K562 (cell line): ENCODE measurements around the gene SSR2. TPM values are rescaled to one million over a fixed set of nuclear protein-coding genes. Genes with fewer than 3 reads are reported as not detected.

Source experiments
- AFF4 ChIP-seq: sonication (generic); formaldehyde crosslinking; IDR thresholded peaks from 2 replicates; pipeline ENCODE4 v1.8.0; 2023; ENCODE audit warnings: mild to moderate bottlenecking, missing genetic modification reagents
- CCAR2 ChIP-seq: fragments of 200-400 bp; formaldehyde crosslinking; IDR thresholded peaks from 2 replicates; pipeline ENCODE4 v1.6.1; 2017; ENCODE audit warnings: mild to moderate bottlenecking, low read depth, low read length
- CCNT2 ChIP-seq: IDR thresholded peaks from 2 replicates; pipeline ENCODE4 v1.6.1; 2011; ENCODE audit warnings: borderline replicate concordance, low read depth, mild to moderate bottlenecking, moderate library complexity, mixed read lengths, low read length; ENCODE audit not compliant: insufficient read length; ENCODE audit errors: extremely low read depth
- EP300 ChIP-seq: IDR thresholded peaks from 2 replicates; pipeline ENCODE4 v1.6.1; 2012; ENCODE audit warnings: low read length, improper control_type of control experiment
- GABPB1 ChIP-seq: sonication (generic); formaldehyde crosslinking; IDR thresholded peaks from 2 replicates; pipeline ENCODE4 v1.8.0; 2022; ENCODE audit warnings: mild to moderate bottlenecking, missing genetic modification reagents
- GABPB2 ChIP-seq: fragments of 250-450 bp; sonication (Bioruptor Pico); conservative IDR thresholded peaks from 2 replicates; pipeline ENCODE4 v1.5.1; 2021; ENCODE audit warnings: mild to moderate bottlenecking
- TAF1 ChIP-seq: IDR thresholded peaks from 2 replicates; pipeline ENCODE4 v1.6.1; 2011; ENCODE audit warnings: mild to moderate bottlenecking, low read length, moderate library complexity; ENCODE audit not compliant: insufficient read depth, control insufficient read depth, severe bottlenecking; ENCODE audit errors: extremely low read depth
- ZBTB12 ChIP-seq: fragments of 250-450 bp; sonication (Bioruptor Pico); IDR thresholded peaks from 2 replicates; pipeline ENCODE4 v1.4.0; 2020
- ZBTB43 ChIP-seq: sonication (generic); formaldehyde crosslinking; IDR thresholded peaks from 2 replicates; pipeline ENCODE4 v1.8.0; 2023; ENCODE audit warnings: mild to moderate bottlenecking, missing genetic modification reagents
- ZNF124 ChIP-seq: sonication (generic); formaldehyde crosslinking; IDR thresholded peaks from 2 replicates; pipeline ENCODE4 v1.8.1; 2022; ENCODE audit warnings: missing genetic modification reagents
- ZNF224 ChIP-seq: sonication (generic); formaldehyde crosslinking; IDR thresholded peaks from 2 replicates; pipeline ENCODE4 v1.8.0; 2022; ENCODE audit warnings: mild to moderate bottlenecking, missing genetic modification reagents
- ZNF668 ChIP-seq: fragments of 250-450 bp; sonication (Bioruptor Pico); IDR thresholded peaks from 2 replicates; pipeline ENCODE4 v1.8.0; 2022; ENCODE audit warnings: mild to moderate bottlenecking, inconsistent platforms
- polyA plus RNA-seq, 8 experiments: library from polyadenylated mRNA; depleted of rRNA in 4 of 8; stranded (reverse) in 5 of 8; unstranded in 3 of 8; fragments of >200 nt; fragmentation: Nextera tagmentation in 2 of 8; fragmentation: Illumina TruSeq in 1 of 8; extraction: Ambion mirVana in 2 of 8; extraction: Trizol in 1 of 8; gene quantifications; 2 replicates each; pipeline versions ENCODE4 v1.2.1 to v1.2.3, GENCODE V29; 2011 to 2014; ENCODE audit warnings: inconsistent platforms in 1 of 8, missing spikeins in 1 of 8
- total RNA-seq, 7 experiments: library from RNA; depleted of rRNA in 6 of 7; stranded (reverse); fragments of >200 nt in 6 of 7; fragmentation: Illumina TruSeq in 2 of 7; extraction: Trizol in 2 of 7; gene quantifications; 2 replicates each; pipeline versions ENCODE4 v1.2.1 to v1.2.3, GENCODE V29; 2011 to 2021; ENCODE audit warnings: low replicate concordance in 1 of 7
- TF ChIP-seq, protein P1 (sequence below): fragments of 250-450 bp; sonication (Bioruptor Pico); IDR thresholded peaks from 2 replicates; pipeline ENCODE4 v1.4.0; 2020; ENCODE audit warnings: mild to moderate bottlenecking, moderate library complexity
- TF ChIP-seq, protein P2 (sequence below): fragments of 250-450 bp; sonication (Bioruptor Pico); IDR thresholded peaks from 2 replicates; pipeline ENCODE4 v1.4.0; 2020; ENCODE audit warnings: borderline replicate concordance
- TF ChIP-seq, protein P3 (sequence below): fragments of 450-650 bp; formaldehyde crosslinking; conservative IDR thresholded peaks from 2 replicates; pipeline ENCODE4 v1.4.0; 2022; ENCODE audit warnings: mild to moderate bottlenecking, missing genetic modification characterization

The SSR2 gene
- total and polyA plus RNA-seq, 9 of the 15 experiments (the other 6 are each of a cell fraction or from before 2014, with no cell fraction given) = 161 to 411 (median 240) TPM

DNA sequence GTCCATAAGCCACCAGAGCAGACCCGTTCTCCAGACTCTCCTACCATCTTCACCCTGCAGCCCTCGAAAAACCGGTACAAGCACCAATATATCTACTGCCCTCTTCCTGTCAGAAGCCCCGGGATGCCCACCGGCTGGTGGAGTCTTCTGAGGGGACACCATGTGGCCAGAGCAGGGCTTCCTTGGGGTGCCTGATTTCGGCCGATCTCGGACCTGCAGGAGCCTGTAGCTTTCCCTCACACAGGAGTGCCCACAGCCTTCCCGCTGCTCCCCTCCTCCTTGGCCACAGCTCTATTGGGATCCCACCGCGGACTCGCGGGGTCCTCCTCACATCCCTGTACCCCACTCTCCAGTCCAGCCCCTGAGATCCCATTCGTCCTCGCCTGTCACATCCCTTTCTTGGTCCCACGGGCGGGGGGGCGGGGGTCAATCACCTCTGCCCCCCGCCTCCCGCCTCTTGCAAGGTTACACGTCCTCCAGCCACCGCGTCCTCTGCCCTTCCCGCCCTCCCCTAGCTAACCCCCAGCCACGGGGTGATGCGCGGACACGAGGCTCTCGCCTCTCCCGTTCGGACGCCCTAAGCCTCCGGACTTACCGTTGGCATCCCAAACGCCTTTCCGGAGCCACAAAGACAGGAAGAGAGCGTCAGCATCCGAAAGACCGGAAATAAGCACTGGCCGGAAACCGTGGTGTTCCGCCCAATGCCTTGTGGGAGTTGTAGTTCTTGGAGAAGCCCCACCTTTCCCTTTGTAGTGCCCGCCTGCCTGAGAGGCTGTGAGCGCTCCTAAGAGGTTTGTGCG is at the start of gene SSR2 (continued):
- TF ChIP-seq, protein P1, sequence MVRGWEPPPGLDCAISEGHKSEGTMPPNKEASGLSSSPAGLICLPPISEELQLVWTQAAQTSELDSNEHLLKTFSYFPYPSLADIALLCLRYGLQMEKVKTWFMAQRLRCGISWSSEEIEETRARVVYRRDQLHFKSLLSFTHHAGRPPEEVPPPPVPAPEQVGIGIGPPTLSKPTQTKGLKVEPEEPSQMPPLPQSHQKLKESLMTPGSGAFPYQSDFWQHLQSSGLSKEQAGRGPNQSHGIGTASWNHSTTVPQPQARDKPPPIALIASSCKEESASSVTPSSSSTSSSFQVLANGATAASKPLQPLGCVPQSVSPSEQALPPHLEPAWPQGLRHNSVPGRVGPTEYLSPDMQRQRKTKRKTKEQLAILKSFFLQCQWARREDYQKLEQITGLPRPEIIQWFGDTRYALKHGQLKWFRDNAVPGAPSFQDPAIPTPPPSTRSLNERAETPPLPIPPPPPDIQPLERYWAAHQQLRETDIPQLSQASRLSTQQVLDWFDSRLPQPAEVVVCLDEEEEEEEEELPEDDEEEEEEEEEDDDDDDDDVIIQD = no peak
- TF ChIP-seq ZNF668 (CRISPR knock-in tag) (no peak), ZNF124 (CRISPR knock-in tag) (no peak), AFF4 (CRISPR knock-in tag) (no peak), CCNT2 (no peak), CCAR2 (no peak), ZBTB43 (CRISPR knock-in tag) (no peak), GABPB2 (CRISPR knock-in tag) (no peak), TAF1 (peak; percentile 75), EP300 (no peak), ZBTB12 (no peak), ZNF224 (CRISPR knock-in tag) (no peak), GABPB1 (CRISPR knock-in tag) (peak; percentile 97)
- TF ChIP-seq, protein P2, sequence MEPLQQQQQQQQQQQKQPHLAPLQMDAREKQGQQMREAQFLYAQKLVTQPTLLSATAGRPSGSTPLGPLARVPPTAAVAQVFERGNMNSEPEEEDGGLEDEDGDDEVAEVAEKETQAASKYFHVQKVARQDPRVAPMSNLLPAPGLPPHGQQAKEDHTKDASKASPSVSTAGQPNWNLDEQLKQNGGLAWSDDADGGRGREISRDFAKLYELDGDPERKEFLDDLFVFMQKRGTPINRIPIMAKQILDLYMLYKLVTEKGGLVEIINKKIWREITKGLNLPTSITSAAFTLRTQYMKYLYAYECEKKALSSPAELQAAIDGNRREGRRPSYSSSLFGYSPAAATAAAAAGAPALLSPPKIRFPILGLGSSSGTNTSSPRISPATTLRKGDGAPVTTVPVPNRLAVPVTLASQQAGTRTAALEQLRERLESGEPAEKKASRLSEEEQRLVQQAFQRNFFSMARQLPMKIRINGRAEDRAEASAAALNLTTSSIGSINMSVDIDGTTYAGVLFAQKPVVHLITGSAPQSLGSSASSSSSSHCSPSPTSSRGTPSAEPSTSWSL (CRISPR knock-in tag) = no peak
- TF ChIP-seq, protein P3, sequence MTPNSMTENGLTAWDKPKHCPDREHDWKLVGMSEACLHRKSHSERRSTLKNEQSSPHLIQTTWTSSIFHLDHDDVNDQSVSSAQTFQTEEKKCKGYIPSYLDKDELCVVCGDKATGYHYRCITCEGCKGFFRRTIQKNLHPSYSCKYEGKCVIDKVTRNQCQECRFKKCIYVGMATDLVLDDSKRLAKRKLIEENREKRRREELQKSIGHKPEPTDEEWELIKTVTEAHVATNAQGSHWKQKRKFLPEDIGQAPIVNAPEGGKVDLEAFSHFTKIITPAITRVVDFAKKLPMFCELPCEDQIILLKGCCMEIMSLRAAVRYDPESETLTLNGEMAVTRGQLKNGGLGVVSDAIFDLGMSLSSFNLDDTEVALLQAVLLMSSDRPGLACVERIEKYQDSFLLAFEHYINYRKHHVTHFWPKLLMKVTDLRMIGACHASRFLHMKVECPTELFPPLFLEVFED (CRISPR knock-in tag) = no peak
